HepG2 (cell line): ENCODE data around the gene MYADML2. TPM values are rescaled to one million over a fixed set of nuclear protein-coding genes. Genes with fewer than 3 reads are reported as not detected.

Experiments used
- GLI4 ChIP-seq: sonication (generic); formaldehyde crosslinking; IDR thresholded peaks from 2 replicates; pipeline ENCODE4 v1.5.1; 2020; ENCODE audit warnings: missing genetic modification reagents, mild to moderate bottlenecking, moderate library complexity, borderline replicate concordance
- GPN1 ChIP-seq: sonication (generic); formaldehyde crosslinking; IDR thresholded peaks from 2 replicates; pipeline ENCODE4 v1.5.1; 2020; ENCODE audit warnings: missing genetic modification reagents, borderline replicate concordance
- KDM2A ChIP-seq: sonication (generic); formaldehyde crosslinking; IDR thresholded peaks from 2 replicates; pipeline ENCODE4 v1.4.0; 2020; ENCODE audit warnings: low read depth, missing genetic modification reagents, borderline replicate concordance
- KDM6A ChIP-seq: IDR thresholded peaks from 2 replicates; pipeline ENCODE4 v1.6.1; 2016; ENCODE audit warnings: low read depth
- KLF15 ChIP-seq: sonication (generic); formaldehyde crosslinking; IDR thresholded peaks from 2 replicates; pipeline ENCODE4 v1.8.1; 2023; ENCODE audit warnings: borderline replicate concordance, mild to moderate bottlenecking, inconsistent platforms, missing genetic modification reagents, mixed read lengths
- NFIB ChIP-seq: sonication (generic); formaldehyde crosslinking; IDR thresholded peaks from 2 replicates; pipeline ENCODE4 v1.9.0; 2021; ENCODE audit warnings: missing genetic modification reagents, mild to moderate bottlenecking, borderline replicate concordance
- POLR2A ChIP-seq, 2 experiments: IDR thresholded peaks; 2 replicates each; pipeline ENCODE4 v1.6.1; 2011; ENCODE audit warnings: low read depth in 2 of 2, low read length in 2 of 2, mild to moderate bottlenecking in 1 of 2, moderate library complexity in 1 of 2; ENCODE audit not compliant: insufficient read depth in 1 of 2
- SALL1 ChIP-seq: sonication (generic); formaldehyde crosslinking; IDR thresholded peaks from 2 replicates; pipeline ENCODE4 v1.8.0; 2022; ENCODE audit warnings: mild to moderate bottlenecking, missing genetic modification reagents
- SOX13 ChIP-seq, 3 experiments: fragments of 450-650 bp in 1 of 3; sonication (generic) in 1 of 3; formaldehyde crosslinking in 1 of 3; IDR thresholded peaks in 2 of 3; conservative IDR thresholded peaks in 1 of 3; 2 replicates each; pipeline versions ENCODE4 v1.5.0 to v1.6.1; 2016 to 2020; ENCODE audit warnings: antibody characterized with exemption in 1 of 3, mild to moderate bottlenecking in 1 of 3, missing compliant biosample characterization in 1 of 3, missing genetic modification reagents in 1 of 3, moderate library complexity in 1 of 3
- THAP11 ChIP-seq: IDR thresholded peaks from 2 replicates; pipeline ENCODE4 v1.6.1; 2016; ENCODE audit warnings: missing biosample characterization, missing genetic modification reagents
- THAP9 ChIP-seq: sonication (generic); formaldehyde crosslinking; IDR thresholded peaks from 2 replicates; pipeline ENCODE4; 2020; ENCODE audit warnings: missing genetic modification reagents, mild to moderate bottlenecking, borderline replicate concordance
- WIZ ChIP-seq: sonication (generic); formaldehyde crosslinking; IDR thresholded peaks from 2 replicates; pipeline ENCODE4 v1.5.1; 2020; ENCODE audit warnings: mild to moderate bottlenecking, missing genetic modification reagents
- ZNF256 ChIP-seq: sonication (generic); formaldehyde crosslinking; conservative IDR thresholded peaks from 2 replicates; pipeline ENCODE4 v1.4.0; 2020; ENCODE audit warnings: missing genetic modification reagents
- ZNF747 ChIP-seq: sonication (generic); formaldehyde crosslinking; IDR thresholded peaks from 2 replicates; pipeline ENCODE4 v1.8.1; 2023; ENCODE audit warnings: missing genetic modification reagents, mild to moderate bottlenecking, borderline replicate concordance
- ZNF790 ChIP-seq: sonication (generic); formaldehyde crosslinking; IDR thresholded peaks from 2 replicates; pipeline ENCODE4 v1.8.0; 2022; ENCODE audit warnings: missing genetic modification reagents, mild to moderate bottlenecking, borderline replicate concordance
- polyA plus RNA-seq, 8 experiments: library from polyadenylated mRNA; depleted of rRNA in 3 of 8; stranded (reverse) in 7 of 8; unstranded in 1 of 8; fragments of >200 nt; fragmentation: Illumina TruSeq in 4 of 8; extraction: Trizol in 4 of 8; gene quantifications; 2 replicates each; pipeline versions ENCODE4 v1.2.1 to v1.2.3, GENCODE V29; 2011 to 2016; ENCODE audit warnings: low read depth in 4 of 8, missing spikeins in 1 of 8, mixed read lengths in 1 of 8; ENCODE audit not compliant: insufficient read depth in 1 of 8
- total RNA-seq, 5 experiments: library from RNA; depleted of rRNA; stranded (reverse); fragments of >200 nt; fragmentation: Illumina TruSeq; extraction: Trizol; gene quantifications; 2 replicates each; pipeline ENCODE4 v1.2.3, GENCODE V29; 2016; ENCODE audit warnings: low read depth in 1 of 5
- TF ChIP-seq, protein P1 (sequence below): fragments of 450-650 bp; IDR thresholded peaks from 2 replicates; pipeline ENCODE4 v1.6.1; 2017; ENCODE audit warnings: mild to moderate bottlenecking

The MYADML2 gene
- total and polyA plus RNA-seq, 2 of the 13 experiments (the other 11 are each of a cell fraction or from before 2014, with no cell fraction given) = not detected

- TF ChIP-seq WIZ (CRISPR knock-in tag) = no peak
- peak; percentile 91; the same call in 1 of the 2 replicates for TF ChIP-seq ZNF747 (CRISPR knock-in tag)
- TF ChIP-seq SOX13 (IDR thresholded peaks at IDR 0.05) = no peak
- TF ChIP-seq SOX13 (CRISPR knock-in tag; conservative IDR thresholded peaks at IDR 0.05 in 1 of 2, IDR thresholded peaks at IDR 0.05 in 1 of 2) = peak in 1 of 2 experiments; percentile 31; a peak in 1 of 4 replicates
- TF ChIP-seq POLR2A (IDR thresholded peaks at IDR 0.05; ENCODE audit: insufficient read depth in 1 of 2, low read depth in 2 of 2, low read length in 2 of 2) = peak in 1 of 2 experiments; percentile 31; a peak in 1 of 4 replicates
- no peak for TF ChIP-seq ZNF790 (CRISPR knock-in tag)
- TF ChIP-seq THAP9 (CRISPR knock-in tag) = no peak
- TF ChIP-seq KDM2A (CRISPR knock-in tag) = peak; percentile 75
- no peak for TF ChIP-seq NFIB (CRISPR knock-in tag)
- TF ChIP-seq, protein P1, sequence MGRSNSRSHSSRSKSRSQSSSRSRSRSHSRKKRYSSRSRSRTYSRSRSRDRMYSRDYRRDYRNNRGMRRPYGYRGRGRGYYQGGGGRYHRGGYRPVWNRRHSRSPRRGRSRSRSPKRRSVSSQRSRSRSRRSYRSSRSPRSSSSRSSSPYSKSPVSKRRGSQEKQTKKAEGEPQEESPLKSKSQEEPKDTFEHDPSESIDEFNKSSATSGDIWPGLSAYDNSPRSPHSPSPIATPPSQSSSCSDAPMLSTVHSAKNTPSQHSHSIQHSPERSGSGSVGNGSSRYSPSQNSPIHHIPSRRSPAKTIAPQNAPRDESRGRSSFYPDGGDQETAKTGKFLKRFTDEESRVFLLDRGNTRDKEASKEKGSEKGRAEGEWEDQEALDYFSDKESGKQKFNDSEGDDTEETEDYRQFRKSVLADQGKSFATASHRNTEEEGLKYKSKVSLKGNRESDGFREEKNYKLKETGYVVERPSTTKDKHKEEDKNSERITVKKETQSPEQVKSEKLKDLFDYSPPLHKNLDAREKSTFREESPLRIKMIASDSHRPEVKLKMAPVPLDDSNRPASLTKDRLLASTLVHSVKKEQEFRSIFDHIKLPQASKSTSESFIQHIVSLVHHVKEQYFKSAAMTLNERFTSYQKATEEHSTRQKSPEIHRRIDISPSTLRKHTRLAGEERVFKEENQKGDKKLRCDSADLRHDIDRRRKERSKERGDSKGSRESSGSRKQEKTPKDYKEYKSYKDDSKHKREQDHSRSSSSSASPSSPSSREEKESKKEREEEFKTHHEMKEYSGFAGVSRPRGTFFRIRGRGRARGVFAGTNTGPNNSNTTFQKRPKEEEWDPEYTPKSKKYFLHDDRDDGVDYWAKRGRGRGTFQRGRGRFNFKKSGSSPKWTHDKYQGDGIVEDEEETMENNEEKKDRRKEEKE = no peak
- no peak for TF ChIP-seq KDM6A (CRISPR knock-in tag)
- no peak for TF ChIP-seq ZNF256 (CRISPR knock-in tag)
- no peak; the same call in 1 of the 2 replicates for TF ChIP-seq GPN1 (CRISPR knock-in tag)
- peak; percentile 42 for TF ChIP-seq THAP11
- peak; percentile 74 for TF ChIP-seq SALL1
- TF ChIP-seq GLI4 (CRISPR knock-in tag) = peak; percentile 92
- TF ChIP-seq KLF15 = peak; percentile 69
These were observed 19.1 kb downstream of the MYADML2 start, which contains the start of gene MAFG (continued) for GRCh38 chr17:81927653-81928543.
